NT2/D1 (cell line): ENCODE results near the gene NFIX.

Experiments
- SUZ12 ChIP-seq: IDR thresholded peaks from 2 replicates; pipeline ENCODE4 v1.6.1; 2011; ENCODE audit not compliant: insufficient read length, insufficient read depth; ENCODE audit errors: extremely low read depth
- YY1 ChIP-seq: IDR thresholded peaks from 2 replicates; pipeline ENCODE4 v1.6.1; 2011; ENCODE audit not compliant: insufficient read length, insufficient read depth
- ZNF274 ChIP-seq: IDR thresholded peaks from 2 replicates; pipeline ENCODE4 v1.6.1; 2011; ENCODE audit warnings: mild to moderate bottlenecking, low read depth, low read length

DNA sequence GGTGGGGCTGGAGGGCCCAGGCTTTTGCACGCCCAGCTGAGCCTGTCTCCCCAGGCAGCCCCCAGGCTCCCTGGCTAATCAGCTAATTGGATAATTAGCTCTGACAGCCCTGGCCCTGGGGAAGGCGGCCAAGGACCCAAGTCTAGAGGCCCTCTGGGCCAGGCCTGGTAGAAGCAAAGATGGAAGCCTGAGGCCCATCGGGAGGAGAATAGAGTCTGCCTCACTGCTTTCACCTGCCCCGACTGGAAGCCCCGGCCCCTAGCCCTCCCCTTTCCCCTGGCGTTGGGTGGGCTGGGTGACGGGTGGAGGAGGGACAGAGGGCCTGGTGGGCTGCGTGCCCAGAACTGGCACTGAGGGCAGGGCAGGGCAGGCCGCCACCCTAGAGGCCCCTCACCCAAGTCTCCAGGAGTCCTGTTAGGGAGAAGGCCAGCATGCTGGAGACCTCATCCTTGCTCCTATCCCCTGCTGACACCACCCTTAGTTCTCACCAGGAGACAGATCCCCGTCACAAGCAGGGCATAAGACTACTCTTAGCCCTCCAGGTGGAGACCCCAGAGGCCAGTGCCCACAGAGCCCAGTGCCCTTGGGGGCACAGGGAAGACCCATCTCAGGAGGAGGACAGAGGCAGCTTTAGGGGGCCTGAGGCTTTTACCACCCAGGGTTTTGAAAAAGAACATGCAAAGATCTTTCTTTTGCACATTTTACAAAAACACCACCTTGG, 95.4 kb downstream of the NFIX start:
- no peak for TF ChIP-seq YY1
- no peak for TF ChIP-seq ZNF274
- no peak for TF ChIP-seq SUZ12
